Trophoblast cell (in vitro differentiated cells and primary cell): ENCODE measurements around the gene MAP3K4.

ENCODE experiments used
- DNase-seq, 2 donors: peaks; one replicate each; pipeline ENCODE4 v3.0.0-alpha.2; 2016
- H2AFZ ChIP-seq: 2 replicates; pipeline ENCODE4 v1.6.1; 2013; ENCODE audit warnings: low read length, moderate library complexity, mild to moderate bottlenecking; ENCODE audit not compliant: insufficient read depth, poor library complexity
- H2AK5ac ChIP-seq: 2 replicates; pipeline ENCODE4 v1.6.1; 2013; ENCODE audit warnings: mild to moderate bottlenecking, low read length
- H2BK120ac ChIP-seq: 2 replicates; pipeline ENCODE4 v1.6.1; 2013; ENCODE audit warnings: low read length, mild to moderate bottlenecking, moderate library complexity; ENCODE audit not compliant: insufficient read depth, poor library complexity
- H2BK12ac ChIP-seq: 2 replicates; pipeline ENCODE4 v1.6.1; 2013; ENCODE audit warnings: mild to moderate bottlenecking, low read length, moderate library complexity
- H2BK5ac ChIP-seq: 2 replicates; pipeline ENCODE4 v1.6.1; 2013; ENCODE audit warnings: low read length, low read depth, moderate library complexity, mild to moderate bottlenecking; ENCODE audit not compliant: poor library complexity
- H3K14ac ChIP-seq: 2 replicates; pipeline ENCODE4 v1.6.1; 2013; ENCODE audit warnings: mild to moderate bottlenecking, low read length
- H3K18ac ChIP-seq: 2 replicates; pipeline ENCODE4 v1.6.1; 2013; ENCODE audit warnings: mild to moderate bottlenecking, low read length
- H3K23ac ChIP-seq: 2 replicates; pipeline ENCODE4 v1.6.1; 2013; ENCODE audit warnings: low read length
- H3K27ac ChIP-seq: 2 replicates; pipeline ENCODE4 v1.5.1; 2013; ENCODE audit warnings: low read depth, mild to moderate bottlenecking, inconsistent platforms, low read length, moderate library complexity
- H3K27me3 ChIP-seq: 2 replicates; pipeline ENCODE4 v1.6.1; 2013; ENCODE audit warnings: inconsistent platforms, mild to moderate bottlenecking, low read length, moderate library complexity; ENCODE audit not compliant: insufficient read depth
- H3K36me3 ChIP-seq, 2 experiments: 1 replicate in 1 of 2; 2 replicates in 1 of 2; pipeline ENCODE4 v1.6.1; 2013; ENCODE audit warnings: low read length in 2 of 2, mild to moderate bottlenecking in 2 of 2, moderate library complexity in 1 of 2; ENCODE audit not compliant: insufficient read depth in 2 of 2, control insufficient read depth in 1 of 2
- H3K4ac ChIP-seq: 2 replicates; pipeline ENCODE4 v1.6.1; 2013; ENCODE audit warnings: low read depth, mild to moderate bottlenecking, low read length, moderate library complexity
- H3K4me1 ChIP-seq, 2 experiments: 1 replicate in 1 of 2; 2 replicates in 1 of 2; pipeline ENCODE4 v1.6.1; 2013; ENCODE audit warnings: low read length in 2 of 2, mild to moderate bottlenecking in 2 of 2, moderate library complexity in 1 of 2; ENCODE audit not compliant: insufficient read depth in 2 of 2, control insufficient read depth in 1 of 2
- H3K4me2 ChIP-seq: 2 replicates; pipeline ENCODE4 v1.6.1; 2013; ENCODE audit warnings: inconsistent platforms, mild to moderate bottlenecking, low read length, moderate library complexity
- H3K4me3 ChIP-seq: 2 replicates; pipeline ENCODE4 v1.5.1; 2013; ENCODE audit warnings: mild to moderate bottlenecking, low read depth, low read length, inconsistent platforms
- H3K79me1 ChIP-seq: one replicate; pipeline ENCODE4 v1.6.1; 2013; ENCODE audit warnings: low read length
- H3K79me2 ChIP-seq: 2 replicates; pipeline ENCODE4 v1.6.1; 2013; ENCODE audit warnings: low read length, mild to moderate bottlenecking; ENCODE audit not compliant: control insufficient read depth, insufficient read depth, poor library complexity
- H3K9ac ChIP-seq: 2 replicates; pipeline ENCODE4 v1.6.1; 2013; ENCODE audit warnings: mild to moderate bottlenecking, low read length
- H3K9me3 ChIP-seq: 2 replicates; pipeline ENCODE4 v1.6.1; 2013; ENCODE audit warnings: low read depth, mild to moderate bottlenecking, control low read depth, inconsistent platforms, low read length; ENCODE audit not compliant: insufficient read depth
- H4K12ac ChIP-seq: 2 replicates; pipeline ENCODE4 v1.6.1; 2013; ENCODE audit warnings: low read depth, mild to moderate bottlenecking, low read length, moderate library complexity
- H4K8ac ChIP-seq: 2 replicates; pipeline ENCODE4 v1.6.1; 2013; ENCODE audit warnings: low read depth, mild to moderate bottlenecking, low read length, moderate library complexity
- H4K91ac ChIP-seq: one replicate; pipeline ENCODE4 v1.6.1; 2013; ENCODE audit warnings: low read depth, mild to moderate bottlenecking, low read length, moderate library complexity
- WGBS: extraction: QIAGEN DNeasy Blood & Tissue Kit; methylation state at CpG from one replicate; pipeline ENCODE4 v1.1.7; 2013; ENCODE audit warnings: missing lambda C conversion rate; ENCODE audit not compliant: insufficient read length, insufficient coverage; ENCODE audit errors: extremely low coverage; 5-methylcytosine and 5-hydroxymethylcytosine counted together

Gene MAP3K4

GRCh38 chr6:160998766-160999165 lies 7.2 kb downstream of the MAP3K4 start:
- Histone ChIP-seq H3K9me3 (no peaks in the 10 kb centered on the region), H3K18ac (no peak overlapping the region), H3K4me3 (no peak overlapping the region), H4K8ac (no peak overlapping the region), H3K14ac (no peak overlapping the region), H2BK120ac (no peak overlapping the region), H3K27me3 (no peaks in the 10 kb centered on the region), H4K12ac (no peak overlapping the region), H3K9ac (no peak overlapping the region), H2AFZ (no peak overlapping the region), H2BK5ac (no peak overlapping the region), H2AK5ac (no peak overlapping the region), H4K91ac (no peak overlapping the region), H3K36me3 (no peaks in the 10 kb centered on the region), H3K79me2 (no peaks in the 10 kb centered on the region), H3K4me1 (no peaks in the 10 kb centered on the region), H3K4me2 (no peak overlapping the region), H3K23ac (no peak overlapping the region), H3K27ac (no peak overlapping the region), H2BK12ac (no peak overlapping the region), H3K4ac (no peak overlapping the region), H3K79me1 (no peaks in the 10 kb centered on the region)
- no CpG with 5 or more reads among the region's 4 CpGs for WGBS
- DNase-seq, result no peak

DNA sequence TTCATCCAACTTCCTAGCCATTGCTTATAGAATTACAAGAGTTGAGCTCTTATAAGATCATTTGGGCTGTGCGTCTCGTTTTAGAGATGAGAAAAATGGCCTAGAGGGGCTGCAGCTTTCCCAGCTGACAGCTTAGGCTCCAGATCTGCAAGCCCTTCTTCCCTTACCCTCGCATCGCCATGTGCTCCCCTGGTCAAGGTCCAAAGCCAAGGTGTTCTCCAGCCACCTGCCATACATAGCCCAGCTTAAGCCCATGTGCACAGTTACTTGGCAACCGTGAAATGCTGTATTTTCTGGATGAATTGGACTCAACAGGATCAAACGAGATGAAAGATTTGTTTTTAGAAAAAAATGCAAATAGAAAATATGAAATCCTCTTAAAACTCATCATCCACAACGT lies 7.9 kb downstream of the MAP3K4 start:
- no peak for DNase-seq
- no peak overlapping the region for H2BK12ac ChIP-seq
- H2AK5ac ChIP-seq, result no peak overlapping the region
- H3K4me3 ChIP-seq, result no peak overlapping the region
- no peaks in the 10 kb centered on the region for H3K36me3 ChIP-seq
- no peak overlapping the region for H4K91ac ChIP-seq
- H4K12ac ChIP-seq, result no peak overlapping the region
- WGBS, result no CpG with 5 or more reads among the region's 7 CpGs
- H3K9me3 ChIP-seq, result no peaks in the 10 kb centered on the region
- no peak overlapping the region for H3K9ac ChIP-seq
- no peaks in the 10 kb centered on the region for H3K4me1 ChIP-seq
- no peak overlapping the region for H3K18ac ChIP-seq
- H3K27me3 ChIP-seq, result no peaks in the 10 kb centered on the region
- no peak overlapping the region for H3K27ac ChIP-seq
- no peaks in the 10 kb centered on the region for H3K79me2 ChIP-seq
- H2BK5ac ChIP-seq, result no peak overlapping the region
- no peak overlapping the region for H4K8ac ChIP-seq
- no peak overlapping the region for H3K4ac ChIP-seq
- H3K79me1 ChIP-seq, result no peaks in the 10 kb centered on the region
- no peak overlapping the region for H3K4me2 ChIP-seq
- no peak overlapping the region for H3K14ac ChIP-seq
- no peak overlapping the region for H2AFZ ChIP-seq
- no peak overlapping the region for H3K23ac ChIP-seq
- no peak overlapping the region for H2BK120ac ChIP-seq

DNA sequence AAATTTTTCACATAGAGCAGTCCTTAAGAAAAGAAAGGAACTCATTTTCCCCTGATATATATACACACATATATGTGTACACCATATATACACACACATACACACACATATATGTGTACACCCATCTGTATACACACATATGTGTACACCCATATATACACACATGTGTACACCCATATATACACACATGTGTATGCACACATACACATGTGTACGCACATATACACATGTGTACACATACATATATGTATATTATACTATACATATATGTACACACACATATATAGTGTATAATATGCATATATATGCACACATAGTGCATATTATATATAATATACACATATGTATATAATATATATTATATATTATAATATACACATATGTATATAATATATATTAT lies 9.1 kb downstream of the MAP3K4 start:
- Histone ChIP-seq H3K36me3 (no peaks in the 10 kb centered on the region), H3K4me1 (no peaks in the 10 kb centered on the region), H2AK5ac (no peak overlapping the region), H3K4ac (no peak overlapping the region), H3K79me2 (no peaks in the 10 kb centered on the region), H3K79me1 (no peaks in the 10 kb centered on the region), H3K23ac (no peak overlapping the region), H4K91ac (no peak overlapping the region), H4K12ac (no peak overlapping the region), H4K8ac (no peak overlapping the region), H3K27me3 (no peaks in the 10 kb centered on the region), H2AFZ (no peak overlapping the region), H3K4me2 (no peak overlapping the region), H2BK12ac (no peak overlapping the region), H3K14ac (no peak overlapping the region), H3K9ac (no peak overlapping the region), H2BK5ac (no peak overlapping the region), H3K4me3 (no peak overlapping the region), H3K18ac (no peak overlapping the region), H2BK120ac (no peak overlapping the region), H3K9me3 (no peaks in the 10 kb centered on the region), H3K27ac (no peak overlapping the region)
- no CpG with 5 or more reads among the region's 1 CpG for WGBS
- no peak for DNase-seq

GRCh38 chr6:161001421-161001820 lies 9.9 kb downstream of the MAP3K4 start:
- no peaks in the 10 kb centered on the region for H3K27me3 ChIP-seq
- H4K91ac ChIP-seq, result no peak overlapping the region
- no peak overlapping the region for H3K18ac ChIP-seq
- H2BK5ac ChIP-seq, result no peak overlapping the region
- no peak overlapping the region for H3K23ac ChIP-seq
- H3K4me2 ChIP-seq, result no peak overlapping the region
- no peak overlapping the region for H2AK5ac ChIP-seq
- no peak overlapping the region for H3K9ac ChIP-seq
- H3K36me3 ChIP-seq, result no peaks in the 10 kb centered on the region
- no peak overlapping the region for H4K12ac ChIP-seq
- DNase-seq, result no peak
- H4K8ac ChIP-seq, result no peak overlapping the region
- H3K4me1 ChIP-seq, result no peaks in the 10 kb centered on the region
- no peak overlapping the region for H2BK12ac ChIP-seq
- H3K9me3 ChIP-seq, result no peaks in the 10 kb centered on the region
- no peaks in the 10 kb centered on the region for H3K79me2 ChIP-seq
- WGBS, result no CpG with 5 or more reads among the region's 4 CpGs
- no peak overlapping the region for H3K14ac ChIP-seq
- no peak overlapping the region for H2AFZ ChIP-seq
- no peaks in the 10 kb centered on the region for H3K79me1 ChIP-seq
- H3K4ac ChIP-seq, result no peak overlapping the region
- no peak overlapping the region for H2BK120ac ChIP-seq
- H3K27ac ChIP-seq, result no peak overlapping the region
- H3K4me3 ChIP-seq, result no peak overlapping the region
